Mononuclear cell (primary cell): ENCODE results near the gene RGPD8. TPM values are rescaled to one million over a fixed set of nuclear protein-coding genes. Genes with fewer than 3 reads are reported as not detected.
"Not testable (repeated sequence)": the region's sequence is repeated elsewhere in the genome, so short reads cannot be mapped to it uniquely, and the experiment has no call there.

Experiments
- H3K27me3 ChIP-seq: 2 replicates; pipeline ENCODE4 v1.6.0; 2011; ENCODE audit warnings: low read length, control low read depth; ENCODE audit not compliant: insufficient read depth
- H3K4me1 ChIP-seq: 2 replicates; pipeline ENCODE4 v1.5.1; 2011; ENCODE audit warnings: mild to moderate bottlenecking, low read length, control low read depth; ENCODE audit not compliant: insufficient read depth
- H3K4me3 ChIP-seq: 2 replicates; pipeline ENCODE4 v1.5.1; 2011; ENCODE audit warnings: mild to moderate bottlenecking, low read length, moderate library complexity
- H3K9me3 ChIP-seq: 2 replicates; pipeline ENCODE4 v1.5.1; 2011; ENCODE audit warnings: low read depth, mild to moderate bottlenecking, control low read depth, low read length
- total RNA-seq: library from RNA; depleted of rRNA; stranded (reverse); fragments of >200 nt; gene quantifications from one replicate; pipeline ENCODE4 v1.2.3, GENCODE V29; 2012

RGPD8 gene
- total RNA-seq, 1 donor = 96.6 TPM

GRCh38 chr2:112360055-112360454 is 73.4 kb downstream of the RGPD8 start:
- not testable (repeated sequence) for H3K4me1 ChIP-seq, H3K4me3 ChIP-seq, H3K9me3 ChIP-seq, H3K27me3 ChIP-seq

GRCh38 chr2:112354335-112354734 is 79.1 kb downstream of the RGPD8 start:
- H3K27me3 ChIP-seq, H3K4me1 ChIP-seq, H3K9me3 ChIP-seq, H3K4me3 ChIP-seq: not testable (repeated sequence)

DNA sequence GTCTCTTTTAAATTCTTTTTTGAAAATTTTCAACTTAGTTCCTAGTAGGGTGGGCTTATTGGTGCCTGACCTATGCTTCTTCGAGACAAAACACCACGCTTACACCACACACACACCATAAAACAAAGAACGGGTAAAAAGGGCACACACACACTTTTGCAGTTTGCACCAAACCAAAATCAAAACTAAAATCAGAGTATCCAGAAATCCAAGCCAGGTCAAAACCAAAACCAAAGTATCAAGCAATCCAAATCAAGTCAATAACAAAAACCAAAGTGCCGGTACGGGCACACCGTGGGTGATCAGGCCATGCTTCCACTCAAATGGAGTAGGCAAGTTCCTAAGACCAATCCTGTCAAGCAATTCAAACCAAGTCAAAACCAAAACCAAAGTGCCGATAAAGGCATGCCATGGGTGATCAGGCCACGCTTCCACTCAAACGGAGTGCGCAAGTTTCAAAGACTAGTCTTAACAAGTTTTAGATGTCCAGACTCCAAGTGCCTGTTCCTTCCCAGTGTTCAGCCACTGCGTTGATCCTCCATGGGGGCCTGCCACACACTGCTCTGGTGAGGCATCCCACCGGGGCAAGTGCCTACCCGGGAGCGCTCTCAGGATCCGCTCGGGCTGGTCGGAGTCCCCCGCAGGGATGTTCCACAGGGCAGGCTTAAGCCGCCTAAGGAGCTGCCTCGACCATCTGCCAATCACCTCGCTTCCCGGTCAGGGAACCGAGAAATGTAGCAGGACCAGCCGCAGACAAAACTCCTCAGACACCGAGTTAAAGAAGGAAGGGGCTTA is 80.4 kb downstream of the RGPD8 start:
- not testable (repeated sequence) for H3K4me3 ChIP-seq, H3K9me3 ChIP-seq, H3K4me1 ChIP-seq, H3K27me3 ChIP-seq

DNA sequence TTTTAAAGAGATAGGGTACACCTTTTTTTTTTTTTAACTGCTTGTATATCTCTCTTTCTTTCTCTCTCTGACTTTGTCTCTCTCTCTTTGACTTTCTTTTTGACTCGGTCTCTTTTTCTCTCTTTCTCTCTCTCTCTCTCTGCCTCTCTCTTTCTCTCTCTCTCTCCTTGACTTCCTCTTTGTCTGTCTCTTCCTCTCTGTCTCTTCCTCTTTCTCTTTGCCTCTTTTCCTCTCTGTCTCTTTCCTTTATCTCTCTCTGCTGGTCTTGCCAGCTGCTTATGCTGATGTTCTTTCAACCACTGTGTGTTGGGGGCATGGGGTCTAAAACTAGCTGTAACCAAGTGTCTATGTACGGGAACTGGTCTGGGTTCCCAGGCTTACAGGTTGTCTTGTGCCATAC is 81.2 kb downstream of the RGPD8 start:
- H3K4me1 ChIP-seq, H3K9me3 ChIP-seq, H3K4me3 ChIP-seq, H3K27me3 ChIP-seq: not testable (repeated sequence)

DNA sequence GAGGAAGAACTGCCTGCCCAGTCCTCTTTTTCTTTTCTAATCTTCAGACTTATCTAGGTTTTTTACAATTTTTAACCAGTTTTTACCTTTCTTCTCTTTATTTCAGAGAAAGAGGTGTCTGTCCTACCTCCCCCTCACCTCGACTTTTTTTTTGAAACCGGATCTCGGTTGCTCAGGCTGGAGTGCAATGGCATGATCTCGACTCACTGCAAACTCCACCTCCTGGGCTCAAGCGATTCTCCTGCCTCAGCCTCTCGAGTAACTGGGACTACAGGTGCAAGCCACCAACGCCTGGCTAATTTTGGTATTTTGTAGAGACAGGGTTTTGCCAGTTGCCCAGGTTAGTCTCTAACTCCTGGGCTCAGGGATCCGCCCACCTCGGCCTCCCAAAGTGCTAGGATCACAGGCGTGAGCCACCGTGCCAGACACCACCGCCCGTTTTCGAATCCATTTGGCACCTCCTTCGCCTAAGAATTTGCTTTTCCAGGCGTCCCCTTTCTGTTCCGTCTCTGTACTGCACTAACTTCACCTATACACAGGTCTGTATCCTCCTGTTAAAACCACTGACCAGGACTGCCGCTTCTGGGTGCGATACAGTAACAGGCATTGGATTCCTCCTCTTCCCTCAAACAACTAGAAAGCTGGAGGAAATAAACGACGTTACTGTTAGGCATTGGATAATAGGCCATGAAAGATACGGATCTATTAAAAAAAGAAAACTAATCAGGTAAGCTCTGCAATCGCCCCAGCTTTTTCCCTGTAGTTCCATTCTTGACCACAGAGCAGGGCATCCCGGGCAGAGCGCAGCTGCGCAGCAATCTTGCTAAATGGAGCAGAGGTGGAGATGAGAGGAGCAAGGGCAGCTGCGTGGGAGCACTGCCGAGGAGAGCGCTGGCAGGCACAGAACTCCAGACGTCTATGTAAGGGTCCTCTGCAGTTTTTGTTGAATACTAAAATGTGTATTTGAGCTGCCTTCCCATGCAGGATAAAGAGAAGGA is 88.1 kb downstream of the RGPD8 start:
- Histone ChIP-seq H3K4me3 (no peak overlapping the region), H3K9me3 (no peaks in the 10 kb centered on the region), H3K4me1 (no peaks in the 10 kb centered on the region), H3K27me3 (no peaks in the 10 kb centered on the region)

DNA sequence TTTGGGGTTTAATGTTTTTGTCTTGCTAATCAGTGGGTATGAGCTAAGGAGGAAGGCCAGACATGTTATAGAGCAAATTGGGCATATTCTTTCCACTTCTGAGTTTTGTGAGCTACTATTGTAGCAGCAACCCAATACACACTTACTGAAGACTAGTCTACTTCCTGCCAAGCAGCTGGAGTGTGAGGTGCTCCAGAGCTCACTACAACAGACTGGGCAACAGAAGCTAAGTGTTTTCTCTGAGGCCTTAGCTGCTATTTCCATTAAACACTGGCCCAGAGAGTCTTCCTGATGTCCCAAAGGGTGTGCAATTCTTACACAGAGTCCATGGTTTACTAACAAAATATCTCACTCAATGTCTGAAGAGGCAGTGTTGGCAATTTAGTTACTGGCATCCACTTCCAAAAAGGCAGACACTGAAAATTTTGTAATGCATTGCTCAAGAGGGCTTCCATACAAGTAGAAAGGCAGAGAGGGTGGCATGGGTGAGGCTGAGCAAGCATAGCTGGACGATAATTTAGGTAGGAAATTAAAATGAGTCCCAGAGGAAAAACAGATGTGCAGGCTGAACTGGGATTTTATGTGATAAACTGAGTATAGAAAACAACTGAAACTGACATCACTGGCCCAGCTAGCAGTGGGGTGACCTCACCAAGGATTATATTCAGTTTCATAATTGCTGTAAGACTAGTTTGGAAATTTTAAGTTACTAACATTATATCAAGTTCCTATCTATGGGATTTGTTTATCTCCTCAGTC is 89.4 kb downstream of the RGPD8 start:
- Histone ChIP-seq H3K4me1 (no peaks in the 10 kb centered on the region), H3K27me3 (no peaks in the 10 kb centered on the region), H3K4me3 (no peak overlapping the region), H3K9me3 (no peaks in the 10 kb centered on the region)

DNA sequence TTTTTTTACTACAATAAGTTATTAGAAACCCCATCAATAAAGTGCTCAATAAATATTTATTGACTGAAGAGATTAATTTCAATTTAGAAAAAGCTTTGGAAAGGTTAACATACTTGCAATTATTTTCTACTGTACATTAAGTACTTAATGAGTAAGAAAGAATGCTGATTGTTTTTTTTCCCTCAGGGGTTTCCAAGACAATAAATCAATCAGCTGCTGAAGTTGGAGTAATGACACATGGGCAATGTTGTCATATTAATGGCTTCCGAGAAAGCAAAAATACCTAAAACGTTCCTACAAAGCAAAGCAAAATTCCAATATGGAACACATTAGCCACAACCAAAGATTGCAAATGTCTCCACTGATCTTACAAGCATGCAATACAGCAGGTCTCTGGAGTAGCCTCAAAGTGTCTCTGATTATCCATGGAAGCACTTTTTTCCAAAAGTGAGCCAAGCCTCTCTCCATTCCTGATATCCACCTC is 91.3 kb downstream of the RGPD8 start:
- no peaks in the 10 kb centered on the region for H3K27me3 ChIP-seq
- H3K4me3 ChIP-seq = no peak overlapping the region
- H3K4me1 ChIP-seq = no peaks in the 10 kb centered on the region

DNA sequence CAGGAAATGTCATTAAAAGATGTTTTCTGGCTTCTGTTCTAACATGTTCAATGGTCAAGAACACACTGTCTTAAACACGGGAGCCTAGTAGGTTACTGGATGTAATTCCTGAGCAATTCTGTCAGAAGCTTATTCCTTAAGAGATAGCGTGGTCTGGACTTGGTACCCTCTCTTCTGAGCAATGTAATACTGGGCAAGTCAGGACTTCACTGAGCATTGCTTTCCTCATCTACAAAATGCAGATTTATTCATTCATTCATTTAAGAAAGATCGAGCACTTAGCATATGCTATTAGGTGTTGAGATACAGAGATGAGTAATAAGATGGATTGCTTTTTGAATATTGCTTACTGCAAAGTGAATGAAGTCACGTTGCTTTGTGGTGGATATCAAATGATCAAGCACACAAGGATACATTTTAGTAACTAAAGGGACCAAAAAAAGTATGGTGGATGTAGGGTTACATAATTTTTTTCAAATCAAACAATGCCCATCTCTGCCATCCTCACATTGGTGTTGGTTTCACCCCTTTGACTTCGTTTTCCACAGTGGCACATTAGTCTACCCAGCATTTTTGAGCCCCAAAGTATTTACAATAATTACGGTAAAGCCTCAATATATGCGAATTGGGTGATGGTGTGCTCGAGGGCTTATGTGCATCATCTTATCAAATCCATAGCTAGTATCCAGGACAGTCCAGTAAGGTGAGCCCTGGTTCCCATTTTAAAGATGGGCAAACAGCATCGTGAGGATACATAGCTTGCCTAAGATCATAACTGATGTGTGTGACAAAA is 92.8 kb downstream of the RGPD8 start:
- Histone ChIP-seq H3K4me3 (no peak overlapping the region), H3K9me3 (no peaks in the 10 kb centered on the region), H3K4me1 (no peaks in the 10 kb centered on the region), H3K27me3 (no peaks in the 10 kb centered on the region)

More for the DNA sequence above, 91.3 kb downstream of the RGPD8 start:
- H3K9me3 ChIP-seq = no peaks in the 10 kb centered on the region

- no peak overlapping the region for H3K4me3 ChIP-seq
- no peaks in the 10 kb centered on the region for H3K9me3 ChIP-seq
- no peaks in the 10 kb centered on the region for H3K4me1 ChIP-seq
- no peaks in the 10 kb centered on the region for H3K27me3 ChIP-seq
Observed at GRCh38 chr2:112339986-112340385, 93.5 kb downstream of the RGPD8 start.

DNA sequence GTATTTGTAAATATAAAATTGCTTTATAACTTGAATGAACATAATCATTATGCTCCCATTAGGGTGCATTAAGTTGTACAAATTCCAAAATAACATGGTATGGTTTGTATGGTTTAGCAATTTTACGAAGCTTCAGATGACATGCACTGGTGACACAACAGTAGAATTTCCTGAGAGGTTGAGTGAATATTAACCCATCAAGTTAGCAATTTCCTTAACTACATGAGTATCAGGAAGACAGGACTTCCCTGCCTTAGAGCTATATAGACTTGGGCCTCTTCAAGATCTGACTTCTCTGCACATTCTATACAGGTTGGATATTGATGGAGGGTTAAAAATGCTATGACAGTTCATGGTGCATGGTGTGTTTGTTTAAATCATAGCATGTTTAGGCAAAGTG is 97.8 kb downstream of the RGPD8 start:
- no peaks in the 10 kb centered on the region for H3K27me3 ChIP-seq
- no peaks in the 10 kb centered on the region for H3K9me3 ChIP-seq
- H3K4me3 ChIP-seq = no peak overlapping the region
- no peaks in the 10 kb centered on the region for H3K4me1 ChIP-seq

GRCh38 chr2:112332123-112332696 is 101.2 kb downstream of the RGPD8 start:
- Histone ChIP-seq H3K9me3 (no peaks in the 10 kb centered on the region), H3K27me3 (no peaks in the 10 kb centered on the region), H3K4me3 (no peak overlapping the region), H3K4me1 (no peaks in the 10 kb centered on the region)

GRCh38 chr2:112322919-112323318 is 110.5 kb downstream of the RGPD8 start:
- no peaks in the 10 kb centered on the region for H3K4me1 ChIP-seq
- no peak overlapping the region for H3K4me3 ChIP-seq
- H3K9me3 ChIP-seq = no peaks in the 10 kb centered on the region
- H3K27me3 ChIP-seq = no peaks in the 10 kb centered on the region

DNA sequence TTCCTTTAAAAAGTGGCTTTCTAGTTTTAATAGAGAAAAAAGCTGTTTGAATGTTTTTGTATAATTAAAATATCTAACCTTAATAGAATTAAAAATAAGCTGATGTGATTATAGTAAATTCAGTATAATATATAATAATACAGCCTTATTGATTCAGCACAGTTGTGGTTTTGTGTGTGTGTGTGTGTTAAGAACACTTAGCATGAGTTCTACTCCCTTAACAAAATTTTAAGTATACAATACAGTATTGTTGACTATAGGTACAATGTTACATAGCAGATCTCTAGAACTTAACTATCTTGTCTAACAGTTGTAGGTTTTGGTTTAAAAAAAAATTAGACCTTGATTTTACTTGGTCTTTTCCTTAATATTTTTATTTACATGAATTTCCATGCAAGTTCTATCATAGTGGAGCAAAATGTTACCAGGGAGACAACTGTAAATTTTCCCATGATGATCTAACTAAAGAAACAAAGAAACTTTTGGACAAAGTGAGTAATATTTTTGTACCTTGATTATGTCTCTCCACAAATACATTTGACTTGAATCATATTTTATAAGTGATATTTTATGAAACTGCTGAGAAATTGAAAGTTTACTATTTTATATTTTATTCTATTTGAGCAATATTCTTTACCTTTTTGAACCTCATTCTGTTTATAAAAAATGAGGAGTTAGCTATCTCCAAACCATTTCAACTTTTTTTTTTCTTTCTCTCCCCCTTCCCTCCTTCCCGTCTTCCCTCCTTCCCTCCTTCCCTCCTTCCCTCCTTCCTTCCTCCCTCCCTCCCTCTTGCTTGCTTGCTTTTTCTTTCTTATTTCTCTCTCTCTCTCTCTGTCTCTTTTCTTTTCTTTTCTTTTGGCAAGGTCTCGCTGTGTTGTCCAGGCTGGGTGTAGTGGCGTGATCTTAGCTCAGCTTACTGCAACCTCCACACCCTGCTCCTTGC is 111.8 kb downstream of the RGPD8 start:
- no peak overlapping the region for H3K4me3 ChIP-seq
- no peaks in the 10 kb centered on the region for H3K4me1 ChIP-seq
- no peaks in the 10 kb centered on the region for H3K27me3 ChIP-seq
- no peaks in the 10 kb centered on the region for H3K9me3 ChIP-seq
